Neural cell (in vitro differentiated cells): Measurements from ENCODE around the gene DOK1. TPM values are rescaled to one million over a fixed set of nuclear protein-coding genes. Genes with fewer than 3 reads are reported as not detected.

Experiments
- H2AFZ ChIP-seq: fragments of 200-600, 300-800 bp; sonication (generic), shearing (Covaris generic); 2 replicates; pipeline ENCODE4 v1.6.0; 2014; ENCODE audit warnings: low read depth, mild to moderate bottlenecking, antibody characterized with exemption, low read length, moderate library complexity
- H3F3A ChIP-seq: fragments of 200-600 bp; shearing (Covaris generic); 2 replicates; pipeline ENCODE4 v1.6.1; 2016; ENCODE audit warnings: mild to moderate bottlenecking, moderate library complexity, mixed read lengths, antibody characterized with exemption, low read length; ENCODE audit not compliant: insufficient read depth, poor library complexity, severe bottlenecking
- H3K27ac ChIP-seq: fragments of 200-600, 300-800 bp; sonication (generic), shearing (Covaris generic); 2 replicates; pipeline ENCODE4 v1.5.1; 2014; ENCODE audit warnings: mild to moderate bottlenecking, low read length, moderate library complexity
- H3K27me3 ChIP-seq: fragments of 300-800, 200-600 bp; sonication (generic), shearing (Covaris generic); 2 replicates; pipeline ENCODE4 v1.6.0; 2014; ENCODE audit warnings: mild to moderate bottlenecking, low read depth, low read length, moderate library complexity; ENCODE audit not compliant: insufficient read depth
- H3K36me3 ChIP-seq: fragments of 300-800, 200-600 bp; sonication (generic), shearing (Covaris generic); 2 replicates; pipeline ENCODE4 v1.5.1; 2014; ENCODE audit warnings: mild to moderate bottlenecking, antibody characterized with exemption, low read length, moderate library complexity; ENCODE audit not compliant: insufficient read depth
- H3K4me2 ChIP-seq: fragments of 300-800, 200-600 bp; sonication (generic), shearing (Covaris generic); 2 replicates; pipeline ENCODE4 v1.6.0; 2014; ENCODE audit warnings: mild to moderate bottlenecking, low read length
- H3K4me3 ChIP-seq: fragments of 300-800, 200-600 bp; sonication (generic), shearing (Covaris generic); 2 replicates; pipeline ENCODE4 v1.5.1; 2014; ENCODE audit warnings: mild to moderate bottlenecking, low read length, moderate library complexity
- H3K79me2 ChIP-seq: fragments of 200-600 bp; shearing (Covaris generic); replicated peaks from 2 replicates; pipeline ENCODE4 v1.6.0; 2014; ENCODE audit warnings: mild to moderate bottlenecking, low read length, moderate library complexity; ENCODE audit not compliant: insufficient read depth
- H3K9ac ChIP-seq: fragments of 300-800, 200-600 bp; sonication (generic), shearing (Covaris generic); 2 replicates; pipeline ENCODE4 v1.6.1; 2016; ENCODE audit warnings: mild to moderate bottlenecking, low read length, mixed read lengths
- H3K9me2 ChIP-seq: fragments of 200-600 bp; shearing (Covaris generic); 2 replicates; pipeline ENCODE4 v1.6.1; 2016; ENCODE audit warnings: mild to moderate bottlenecking, low read length, mixed read lengths; ENCODE audit not compliant: insufficient read depth
- H3K9me3 ChIP-seq: fragments of 200-600, 300-800 bp; sonication (generic), shearing (Covaris generic); 2 replicates; pipeline ENCODE4 v1.6.1; 2016; ENCODE audit warnings: mild to moderate bottlenecking, mixed run types, low read length, moderate library complexity, mixed read lengths
- H4K20me1 ChIP-seq: fragments of 200-600 bp; shearing (Covaris generic); 2 replicates; pipeline ENCODE4 v1.6.1; 2016; ENCODE audit warnings: mild to moderate bottlenecking, mixed run types; ENCODE audit not compliant: insufficient read depth
- EP300 ChIP-seq: fragments of 450-650 bp; conservative IDR thresholded peaks from 2 replicates; pipeline ENCODE4 v1.6.1; 2014; ENCODE audit warnings: antibody characterized with exemption, mild to moderate bottlenecking, moderate library complexity; ENCODE audit not compliant: poor library complexity, severe bottlenecking
- EZH2 ChIP-seq: fragments of 200-600, 300-800 bp; shearing (Covaris generic), sonication (generic); IDR thresholded peaks from 2 replicates; pipeline ENCODE4 v1.6.1; 2014; ENCODE audit warnings: antibody characterized with exemption, low read length, borderline replicate concordance, mild to moderate bottlenecking; ENCODE audit not compliant: insufficient read depth, poor library complexity, severe bottlenecking
- MXI1 ChIP-seq: fragments of 450-650 bp; conservative IDR thresholded peaks from 2 replicates; pipeline ENCODE4 v1.6.1; 2014; ENCODE audit warnings: antibody characterized with exemption, mild to moderate bottlenecking; ENCODE audit not compliant: poor library complexity, severe bottlenecking
- POLR2AphosphoS5 ChIP-seq: IDR thresholded peaks from 2 replicates; pipeline ENCODE4 v1.6.1; 2012
- RAD21 ChIP-seq: fragments of 450-650 bp; conservative IDR thresholded peaks from 2 replicates; pipeline ENCODE4 v1.6.1; 2014; ENCODE audit warnings: antibody characterized with exemption, mild to moderate bottlenecking, moderate library complexity
- SMC3 ChIP-seq: fragments of 450-650 bp; conservative IDR thresholded peaks from 2 replicates; pipeline ENCODE4 v1.6.1; 2014; ENCODE audit warnings: antibody characterized with exemption, mild to moderate bottlenecking, moderate library complexity; ENCODE audit not compliant: poor library complexity
- TAF1 ChIP-seq: IDR thresholded peaks from 2 replicates; pipeline ENCODE4 v1.6.1; 2012; ENCODE audit warnings: low read depth
- polyA plus RNA-seq: library from polyadenylated mRNA; depleted of rRNA; stranded (reverse); fragments of >200 nt; gene quantifications from 2 replicates; pipeline ENCODE4 v1.2.3, GENCODE V29; 2014
- TF ChIP-seq, protein P1 (sequence below): IDR thresholded peaks from 2 replicates; pipeline ENCODE4 v1.6.1; 2012; ENCODE audit warnings: borderline replicate concordance
- TF ChIP-seq, protein P2 (sequence below): fragments of 450-650 bp; IDR thresholded peaks from 2 replicates; pipeline ENCODE4 v1.5.1; 2014; ENCODE audit warnings: antibody characterized with exemption, mild to moderate bottlenecking, moderate library complexity; ENCODE audit not compliant: poor library complexity, severe bottlenecking

DOK1 gene
- polyA plus RNA-seq, 1 donor from 2014 or later, result 0.79 TPM

DNA sequence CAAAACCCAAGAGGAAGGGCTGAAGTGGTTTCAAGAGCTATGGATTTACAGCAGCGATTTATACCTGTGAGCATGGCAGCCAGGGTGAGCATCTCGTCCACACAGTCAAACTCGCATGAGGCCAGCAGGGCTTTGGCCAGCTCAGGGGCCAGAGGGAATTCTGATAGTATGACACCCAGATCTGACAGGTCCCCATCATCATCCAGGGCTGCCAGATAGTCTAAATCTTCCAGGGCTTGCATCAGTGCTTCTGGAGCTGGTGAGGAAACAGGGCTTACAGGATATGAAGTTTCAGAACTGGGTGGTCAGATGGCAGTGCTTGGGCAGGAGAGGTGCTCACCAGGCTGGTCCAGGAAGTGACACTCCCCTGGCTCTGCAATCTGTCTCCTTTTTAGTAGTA is 32.0 kb upstream of the DOK1 start:
- Histone ChIP-seq H3K79me2 (no peaks in the 10 kb centered on the region), H2AFZ (no peak overlapping the region), H3K36me3 (no peaks in the 10 kb centered on the region), H3K27me3 (peaks cover 48% of the 10 kb centered on the region), H3F3A (no peaks in the 10 kb centered on the region), H3K9ac (no peak overlapping the region), H3K9me3 (no peaks in the 10 kb centered on the region), H3K4me2 (no peak overlapping the region), H3K9me2 (no peaks in the 10 kb centered on the region), H3K27ac (no peak overlapping the region), H3K4me3 (no peak overlapping the region), H4K20me1 (no peaks in the 10 kb centered on the region)
- TF ChIP-seq TAF1 (no peak), RAD21 (no peak), EZH2 (no peak)

DNA sequence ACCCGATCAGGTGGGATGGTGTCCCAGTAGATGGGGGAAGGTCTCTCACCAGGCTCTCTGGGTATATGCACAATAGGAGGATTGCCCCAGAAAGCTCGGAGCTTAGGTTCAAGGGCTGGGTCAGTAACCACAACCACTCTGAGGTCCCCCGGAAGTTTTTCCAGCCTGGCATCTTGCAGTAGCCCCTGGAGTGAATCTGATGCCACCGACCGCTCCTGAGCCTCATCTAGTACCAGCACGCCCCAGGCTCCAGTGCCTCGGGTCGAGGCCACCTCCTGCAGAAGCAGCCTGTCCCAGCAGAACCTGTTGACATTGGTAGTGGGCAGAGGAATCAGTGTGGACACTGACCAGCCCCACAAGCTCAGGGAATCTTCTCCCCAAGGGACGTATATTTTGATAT is 30.5 kb upstream of the DOK1 start:
- no peaks in the 10 kb centered on the region for H3K9me2 ChIP-seq
- no peak overlapping the region for H3K27ac ChIP-seq
- H3K27me3 ChIP-seq, result peaks cover 33% of the 10 kb centered on the region
- no peak overlapping the region for H3K9ac ChIP-seq
- H4K20me1 ChIP-seq, result no peaks in the 10 kb centered on the region
- TF ChIP-seq SMC3, result no peak
- peaks cover 9% of the 10 kb centered on the region for H3K79me2 ChIP-seq
- H3K4me3 ChIP-seq, result no peak overlapping the region
- no peaks in the 10 kb centered on the region for H3K36me3 ChIP-seq
- H3K9me3 ChIP-seq, result no peaks in the 10 kb centered on the region
- no peak overlapping the region for H2AFZ ChIP-seq
- H3K4me2 ChIP-seq, result no peak overlapping the region
- no peaks in the 10 kb centered on the region for H3F3A ChIP-seq

DNA sequence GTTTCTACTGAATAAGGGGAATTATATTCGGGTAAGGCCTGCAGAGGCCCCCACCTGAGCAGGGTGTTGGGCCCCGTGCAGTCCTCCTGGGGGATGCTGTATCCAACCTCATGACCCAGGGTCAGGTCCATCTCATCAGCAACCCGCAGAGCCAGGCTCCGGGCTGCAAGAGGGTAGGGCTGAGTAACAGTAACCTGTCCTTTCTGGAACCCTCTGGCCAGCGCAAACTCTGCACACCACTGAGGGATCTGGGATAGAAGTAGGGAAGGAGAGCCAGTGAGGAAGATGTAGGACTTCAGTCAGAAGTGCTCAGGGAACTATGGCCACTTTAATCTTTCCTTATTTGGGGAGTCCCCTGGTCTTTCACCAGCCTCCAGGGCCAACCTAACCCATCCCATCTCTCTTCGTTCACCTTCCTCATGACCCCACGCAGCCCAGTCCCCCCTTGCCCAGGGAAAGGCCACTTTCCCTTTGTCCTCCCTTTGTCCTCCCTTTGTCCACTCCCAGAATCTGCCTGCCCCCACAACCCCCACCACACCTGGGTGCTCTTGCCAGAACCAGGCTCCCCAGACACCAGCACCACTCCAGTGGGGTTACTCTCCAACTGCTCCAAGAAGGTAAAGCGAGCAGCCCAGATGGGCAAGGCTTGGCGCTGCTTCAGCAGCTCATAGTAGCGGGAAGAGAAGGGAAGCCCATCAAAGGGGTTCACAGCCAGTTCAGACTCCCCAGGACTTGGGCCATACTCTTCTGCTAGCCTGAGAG is 29.4 kb upstream of the DOK1 start:
- Histone ChIP-seq H3K9ac (no peak overlapping the region), H3F3A (no peaks in the 10 kb centered on the region), H3K27me3 (peaks cover 22% of the 10 kb centered on the region), H3K79me2 (peaks cover 11% of the 10 kb centered on the region), H3K4me2 (no peak overlapping the region), H3K4me3 (no peak overlapping the region), H3K9me2 (no peaks in the 10 kb centered on the region), H3K9me3 (no peaks in the 10 kb centered on the region), H4K20me1 (no peaks in the 10 kb centered on the region), H2AFZ (no peak overlapping the region), H3K36me3 (no peaks in the 10 kb centered on the region), H3K27ac (no peak overlapping the region)
- TF ChIP-seq RAD21 (no peak), TAF1 (no peak), EP300 (no peak), POLR2AphosphoS5 (no peak), EZH2 (no peak), MXI1 (no peak), SMC3 (no peak)
- TF ChIP-seq, protein P1, sequence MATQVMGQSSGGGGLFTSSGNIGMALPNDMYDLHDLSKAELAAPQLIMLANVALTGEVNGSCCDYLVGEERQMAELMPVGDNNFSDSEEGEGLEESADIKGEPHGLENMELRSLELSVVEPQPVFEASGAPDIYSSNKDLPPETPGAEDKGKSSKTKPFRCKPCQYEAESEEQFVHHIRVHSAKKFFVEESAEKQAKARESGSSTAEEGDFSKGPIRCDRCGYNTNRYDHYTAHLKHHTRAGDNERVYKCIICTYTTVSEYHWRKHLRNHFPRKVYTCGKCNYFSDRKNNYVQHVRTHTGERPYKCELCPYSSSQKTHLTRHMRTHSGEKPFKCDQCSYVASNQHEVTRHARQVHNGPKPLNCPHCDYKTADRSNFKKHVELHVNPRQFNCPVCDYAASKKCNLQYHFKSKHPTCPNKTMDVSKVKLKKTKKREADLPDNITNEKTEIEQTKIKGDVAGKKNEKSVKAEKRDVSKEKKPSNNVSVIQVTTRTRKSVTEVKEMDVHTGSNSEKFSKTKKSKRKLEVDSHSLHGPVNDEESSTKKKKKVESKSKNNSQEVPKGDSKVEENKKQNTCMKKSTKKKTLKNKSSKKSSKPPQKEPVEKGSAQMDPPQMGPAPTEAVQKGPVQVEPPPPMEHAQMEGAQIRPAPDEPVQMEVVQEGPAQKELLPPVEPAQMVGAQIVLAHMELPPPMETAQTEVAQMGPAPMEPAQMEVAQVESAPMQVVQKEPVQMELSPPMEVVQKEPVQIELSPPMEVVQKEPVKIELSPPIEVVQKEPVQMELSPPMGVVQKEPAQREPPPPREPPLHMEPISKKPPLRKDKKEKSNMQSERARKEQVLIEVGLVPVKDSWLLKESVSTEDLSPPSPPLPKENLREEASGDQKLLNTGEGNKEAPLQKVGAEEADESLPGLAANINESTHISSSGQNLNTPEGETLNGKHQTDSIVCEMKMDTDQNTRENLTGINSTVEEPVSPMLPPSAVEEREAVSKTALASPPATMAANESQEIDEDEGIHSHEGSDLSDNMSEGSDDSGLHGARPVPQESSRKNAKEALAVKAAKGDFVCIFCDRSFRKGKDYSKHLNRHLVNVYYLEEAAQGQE, result no peak
- TF ChIP-seq, protein P2, sequence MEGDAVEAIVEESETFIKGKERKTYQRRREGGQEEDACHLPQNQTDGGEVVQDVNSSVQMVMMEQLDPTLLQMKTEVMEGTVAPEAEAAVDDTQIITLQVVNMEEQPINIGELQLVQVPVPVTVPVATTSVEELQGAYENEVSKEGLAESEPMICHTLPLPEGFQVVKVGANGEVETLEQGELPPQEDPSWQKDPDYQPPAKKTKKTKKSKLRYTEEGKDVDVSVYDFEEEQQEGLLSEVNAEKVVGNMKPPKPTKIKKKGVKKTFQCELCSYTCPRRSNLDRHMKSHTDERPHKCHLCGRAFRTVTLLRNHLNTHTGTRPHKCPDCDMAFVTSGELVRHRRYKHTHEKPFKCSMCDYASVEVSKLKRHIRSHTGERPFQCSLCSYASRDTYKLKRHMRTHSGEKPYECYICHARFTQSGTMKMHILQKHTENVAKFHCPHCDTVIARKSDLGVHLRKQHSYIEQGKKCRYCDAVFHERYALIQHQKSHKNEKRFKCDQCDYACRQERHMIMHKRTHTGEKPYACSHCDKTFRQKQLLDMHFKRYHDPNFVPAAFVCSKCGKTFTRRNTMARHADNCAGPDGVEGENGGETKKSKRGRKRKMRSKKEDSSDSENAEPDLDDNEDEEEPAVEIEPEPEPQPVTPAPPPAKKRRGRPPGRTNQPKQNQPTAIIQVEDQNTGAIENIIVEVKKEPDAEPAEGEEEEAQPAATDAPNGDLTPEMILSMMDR, result no peak
